T-helper 17 cell (primary cell): ENCODE measurements around the gene DGKG. TPM values are rescaled to one million over a fixed set of nuclear protein-coding genes. Genes with fewer than 3 reads are reported as not detected.

Experiments used
- ATAC-seq: fragments of 150-1000 bp; cut with Tn5 transposase; 2 replicates; pipeline ENCODE4 v1.10.0; 2021; ENCODE audit warnings: mild to moderate bottlenecking, moderate library complexity
- DNase-seq, 3 donors: peaks; one replicate each; pipeline versions ENCODE4 v3.0.0 to v3.0.0-alpha.2; 2020 to 2021
- H3K9me3 ChIP-seq: one replicate; pipeline ENCODE4 v1.7.0; 2013; ENCODE audit warnings: low read length, mild to moderate bottlenecking; ENCODE audit not compliant: control insufficient read depth, poor library complexity, severe bottlenecking
- H3K27ac Mint-ChIP-seq: one replicate; pipeline ENCODE4 v1.8.0; 2022; ENCODE audit warnings: mild to moderate bottlenecking, moderate library complexity, mixed read lengths
- H3K27me3 Mint-ChIP-seq: one replicate; pipeline ENCODE4 v1.8.0; 2022; ENCODE audit warnings: mixed read lengths
- H3K36me3 Mint-ChIP-seq: one replicate; pipeline ENCODE4 v1.8.0; 2022; ENCODE audit warnings: low read depth, mixed read lengths
- H3K4me1 Mint-ChIP-seq: one replicate; pipeline ENCODE4 v1.8.0; 2022; ENCODE audit warnings: mild to moderate bottlenecking, mixed read lengths
- H3K4me3 Mint-ChIP-seq: one replicate; pipeline ENCODE4 v1.8.0; 2022; ENCODE audit warnings: mild to moderate bottlenecking, moderate library complexity, mixed read lengths
- total RNA-seq, 4 donors: library from RNA in 2 of 4; stranded (reverse) in 2 of 4; gene quantifications; one replicate each; pipeline ENCODE4 v1.2.3 and lab custom pipeline; 2022 to 2026

Gene DGKG
- total RNA-seq, 2 donors from 2014 or later = 1.9 to 2.6 TPM

GRCh38 chr3:186184021-186184420, 178.0 kb downstream of the DGKG start:
- Mint-ChIP-seq H3K27ac (no peak overlapping the region), H3K36me3 (peaks cover 2% of the 10 kb centered on the region), H3K4me3 (no peak overlapping the region), H3K27me3 (peaks cover under 1% of the 10 kb centered on the region), H3K4me1 (peaks cover 13% of the 10 kb centered on the region)
- H3K9me3 ChIP-seq = no peaks in the 10 kb centered on the region
- ATAC-seq = no peak
- DNase-seq = no peak

GRCh38 chr3:186182850-186183249, 179.2 kb downstream of the DGKG start:
- ATAC-seq (no peak), DNase-seq (no peak)
- no peak overlapping the region for H3K27ac Mint-ChIP-seq
- H3K4me3 Mint-ChIP-seq = no peak overlapping the region
- H3K36me3 Mint-ChIP-seq = peaks cover 2% of the 10 kb centered on the region
- H3K9me3 ChIP-seq = no peaks in the 10 kb centered on the region
- H3K4me1 Mint-ChIP-seq = peaks cover 13% of the 10 kb centered on the region
- no peaks in the 10 kb centered on the region for H3K27me3 Mint-ChIP-seq

- H3K27ac Mint-ChIP-seq = no peak overlapping the region
These were observed 180.1 kb downstream of the DGKG start for GRCh38 chr3:186181901-186182300.

GRCh38 chr3:186180891-186181481, 181.0 kb downstream of the DGKG start:
- no peak overlapping the region for H3K4me3 Mint-ChIP-seq
- no peaks in the 10 kb centered on the region for H3K9me3 ChIP-seq
- H3K27me3 Mint-ChIP-seq = peaks cover 1% of the 10 kb centered on the region
- H3K4me1 Mint-ChIP-seq = peaks cover 11% of the 10 kb centered on the region
- no peak overlapping the region for H3K27ac Mint-ChIP-seq
- DNase-seq (no peak), ATAC-seq (no peak)
- peaks cover 2% of the 10 kb centered on the region for H3K36me3 Mint-ChIP-seq

More at GRCh38 chr3:186181901-186182300, 180.1 kb downstream of the DGKG start:
- Mint-ChIP-seq H3K36me3 (peaks cover 2% of the 10 kb centered on the region), H3K4me1 (peaks cover 13% of the 10 kb centered on the region), H3K4me3 (no peak overlapping the region), H3K27me3 (no peaks in the 10 kb centered on the region)
- no peaks in the 10 kb centered on the region for H3K9me3 ChIP-seq
- DNase-seq (no peak), ATAC-seq (no peak)

- peaks cover 9% of the 10 kb centered on the region for H3K27me3 Mint-ChIP-seq
- peaks cover under 1% of the 10 kb centered on the region for H3K36me3 Mint-ChIP-seq
- H3K9me3 ChIP-seq = no peaks in the 10 kb centered on the region
- ATAC-seq (no peak), DNase-seq (no peak)
- H3K4me3 Mint-ChIP-seq = no peak overlapping the region
- peaks cover 7% of the 10 kb centered on the region for H3K4me1 Mint-ChIP-seq
- no peak overlapping the region for H3K27ac Mint-ChIP-seq
These were observed 181.9 kb downstream of the DGKG start for GRCh38 chr3:186180151-186180550.

- Mint-ChIP-seq H3K27ac (no peak overlapping the region), H3K4me3 (no peak overlapping the region), H3K27me3 (peaks cover 14% of the 10 kb centered on the region), H3K4me1 (no peaks in the 10 kb centered on the region), H3K36me3 (no peaks in the 10 kb centered on the region)
- ATAC-seq (no peak), DNase-seq (no peak)
- no peaks in the 10 kb centered on the region for H3K9me3 ChIP-seq
These were observed 183.6 kb downstream of the DGKG start for GRCh38 chr3:186178412-186178811.

- DNase-seq (no peak), ATAC-seq (no peak)
- H3K4me3 Mint-ChIP-seq = no peak overlapping the region
- H3K9me3 ChIP-seq = no peaks in the 10 kb centered on the region
- H3K36me3 Mint-ChIP-seq = no peaks in the 10 kb centered on the region
- peaks cover 3% of the 10 kb centered on the region for H3K4me1 Mint-ChIP-seq
- H3K27me3 Mint-ChIP-seq = peaks cover 14% of the 10 kb centered on the region
- H3K27ac Mint-ChIP-seq = no peak overlapping the region
These were observed 185.6 kb downstream of the DGKG start for GRCh38 chr3:186176373-186176990.

- Mint-ChIP-seq H3K4me1 (peaks cover 3% of the 10 kb centered on the region), H3K27ac (no peak overlapping the region), H3K36me3 (no peaks in the 10 kb centered on the region), H3K4me3 (no peak overlapping the region), H3K27me3 (peaks cover 14% of the 10 kb centered on the region)
- H3K9me3 ChIP-seq = no peaks in the 10 kb centered on the region
- DNase-seq (no peak), ATAC-seq (no peak)
These were observed 188.7 kb downstream of the DGKG start for GRCh38 chr3:186173224-186173815.

- peaks cover 14% of the 10 kb centered on the region for H3K27me3 Mint-ChIP-seq
- H3K9me3 ChIP-seq = no peaks in the 10 kb centered on the region
- H3K36me3 Mint-ChIP-seq = no peaks in the 10 kb centered on the region
- H3K4me3 Mint-ChIP-seq = no peak overlapping the region
- peaks cover 3% of the 10 kb centered on the region for H3K4me1 Mint-ChIP-seq
- ATAC-seq = no peak
- no peak for DNase-seq
- no peak overlapping the region for H3K27ac Mint-ChIP-seq
These were observed 189.7 kb downstream of the DGKG start for GRCh38 chr3:186172353-186172752.

- Mint-ChIP-seq H3K4me3 (no peak overlapping the region), H3K27me3 (peaks cover 14% of the 10 kb centered on the region), H3K4me1 (peaks cover 3% of the 10 kb centered on the region), H3K27ac (no peak overlapping the region), H3K36me3 (no peaks in the 10 kb centered on the region)
- ATAC-seq (no peak), DNase-seq (no peak)
- H3K9me3 ChIP-seq = no peaks in the 10 kb centered on the region
These were observed 190.5 kb downstream of the DGKG start for GRCh38 chr3:186171521-186171920.

GRCh38 chr3:186170516-186170915, 191.5 kb downstream of the DGKG start:
- ATAC-seq = no peak

GRCh38 chr3:186169379-186169778, 192.7 kb downstream of the DGKG start:
- no peak overlapping the region for H3K4me3 Mint-ChIP-seq
- H3K9me3 ChIP-seq = no peaks in the 10 kb centered on the region
- no peaks in the 10 kb centered on the region for H3K36me3 Mint-ChIP-seq
- no peak overlapping the region for H3K27ac Mint-ChIP-seq
- peaks cover 11% of the 10 kb centered on the region for H3K27me3 Mint-ChIP-seq
- H3K4me1 Mint-ChIP-seq = peaks cover 3% of the 10 kb centered on the region
- DNase-seq (no peak), ATAC-seq (no peak)

More at GRCh38 chr3:186170516-186170915, 191.5 kb downstream of the DGKG start:
- H3K9me3 ChIP-seq = no peaks in the 10 kb centered on the region
- no peak for DNase-seq
- Mint-ChIP-seq H3K27ac (no peak overlapping the region), H3K36me3 (no peaks in the 10 kb centered on the region), H3K4me1 (peaks cover 3% of the 10 kb centered on the region), H3K27me3 (peaks cover 14% of the 10 kb centered on the region), H3K4me3 (no peak overlapping the region)

- Mint-ChIP-seq H3K36me3 (no peaks in the 10 kb centered on the region), H3K4me3 (no peak overlapping the region), H3K27me3 (peaks cover 16% of the 10 kb centered on the region), H3K27ac (no peak overlapping the region), H3K4me1 (peaks cover 3% of the 10 kb centered on the region)
- ATAC-seq (no peak), DNase-seq (no peak)
- no peaks in the 10 kb centered on the region for H3K9me3 ChIP-seq
These were observed 193.1 kb downstream of the DGKG start for GRCh38 chr3:186168976-186169375.
